Endothelial cell (in vitro differentiated cells): ENCODE measurements around the gene METRNL. TPM values are rescaled to one million over a fixed set of nuclear protein-coding genes. Genes with fewer than 3 reads are reported as not detected.

Experiments used
- DNase-seq: peaks from one replicate; pipeline ENCODE4 v3.0.0; 2021; ENCODE audit warnings: low spot score
- H3K27ac Mint-ChIP-seq: one replicate; pipeline ENCODE4 v1.8.0; 2021; ENCODE audit warnings: mixed read lengths, inconsistent platforms; ENCODE audit not compliant: unreplicated experiment
- H3K27me3 Mint-ChIP-seq: one replicate; pipeline ENCODE4 v1.8.0; 2021; ENCODE audit warnings: mild to moderate bottlenecking, moderate library complexity, mixed read lengths, inconsistent platforms; ENCODE audit not compliant: unreplicated experiment
- H3K36me3 Mint-ChIP-seq: one replicate; pipeline ENCODE4 v1.8.0; 2021; ENCODE audit warnings: mild to moderate bottlenecking, low read depth, mixed read lengths, inconsistent platforms; ENCODE audit not compliant: unreplicated experiment
- H3K4me1 Mint-ChIP-seq: one replicate; pipeline ENCODE4 v1.8.0; 2021; ENCODE audit warnings: mild to moderate bottlenecking, mixed read lengths, inconsistent platforms; ENCODE audit not compliant: unreplicated experiment
- H3K4me3 Mint-ChIP-seq: one replicate; pipeline ENCODE4 v1.8.0; 2021; ENCODE audit warnings: mild to moderate bottlenecking, mixed read lengths, inconsistent platforms; ENCODE audit not compliant: unreplicated experiment
- H3K9me3 Mint-ChIP-seq: one replicate; pipeline ENCODE4 v1.8.0; 2021; ENCODE audit warnings: mixed read lengths, inconsistent platforms; ENCODE audit not compliant: unreplicated experiment
- total RNA-seq: library from RNA; stranded (reverse); fragmentation: NEBNext Ultra II Directional; extraction: Animal tissue kit (Norgen Biotek cat#: 25700); gene quantifications from one replicate; pipeline ENCODE4 v1.2.1, GENCODE V29; 2021; ENCODE audit not compliant: unreplicated experiment
- TF ChIP-seq, protein P1 (sequence below): fragments of 200-600 bp; sonication (generic); IDR thresholded peaks from one replicate; pipeline ENCODE4 v1.5.0; 2021; ENCODE audit warnings: antibody characterized with exemption; ENCODE audit not compliant: unreplicated experiment

Gene METRNL
- total RNA-seq, 1 donor from 2014 or later, result 5.3 TPM

GRCh38 chr17:83098241-83099085 lies 19.1 kb downstream of the METRNL start:
- Mint-ChIP-seq H3K4me1 (no peaks in the 10 kb centered on the region), H3K4me3 (no peak overlapping the region), H3K36me3 (peaks cover 3% of the 10 kb centered on the region), H3K27me3 (no peaks in the 10 kb centered on the region), H3K27ac (no peak overlapping the region), H3K9me3 (no peaks in the 10 kb centered on the region)
- no peak for DNase-seq
- TF ChIP-seq, protein P1, sequence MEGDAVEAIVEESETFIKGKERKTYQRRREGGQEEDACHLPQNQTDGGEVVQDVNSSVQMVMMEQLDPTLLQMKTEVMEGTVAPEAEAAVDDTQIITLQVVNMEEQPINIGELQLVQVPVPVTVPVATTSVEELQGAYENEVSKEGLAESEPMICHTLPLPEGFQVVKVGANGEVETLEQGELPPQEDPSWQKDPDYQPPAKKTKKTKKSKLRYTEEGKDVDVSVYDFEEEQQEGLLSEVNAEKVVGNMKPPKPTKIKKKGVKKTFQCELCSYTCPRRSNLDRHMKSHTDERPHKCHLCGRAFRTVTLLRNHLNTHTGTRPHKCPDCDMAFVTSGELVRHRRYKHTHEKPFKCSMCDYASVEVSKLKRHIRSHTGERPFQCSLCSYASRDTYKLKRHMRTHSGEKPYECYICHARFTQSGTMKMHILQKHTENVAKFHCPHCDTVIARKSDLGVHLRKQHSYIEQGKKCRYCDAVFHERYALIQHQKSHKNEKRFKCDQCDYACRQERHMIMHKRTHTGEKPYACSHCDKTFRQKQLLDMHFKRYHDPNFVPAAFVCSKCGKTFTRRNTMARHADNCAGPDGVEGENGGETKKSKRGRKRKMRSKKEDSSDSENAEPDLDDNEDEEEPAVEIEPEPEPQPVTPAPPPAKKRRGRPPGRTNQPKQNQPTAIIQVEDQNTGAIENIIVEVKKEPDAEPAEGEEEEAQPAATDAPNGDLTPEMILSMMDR, result no peak

GRCh38 chr17:83099086-83099555 lies 19.7 kb downstream of the METRNL start:
- peaks cover 1% of the 10 kb centered on the region for H3K4me1 Mint-ChIP-seq
- peaks cover 3% of the 10 kb centered on the region for H3K36me3 Mint-ChIP-seq
- no peaks in the 10 kb centered on the region for H3K27me3 Mint-ChIP-seq
- DNase-seq, result no peak
- no peak overlapping the region for H3K27ac Mint-ChIP-seq
- no peak overlapping the region for H3K4me3 Mint-ChIP-seq
- TF ChIP-seq, protein P1, result no peak
- H3K9me3 Mint-ChIP-seq, result no peaks in the 10 kb centered on the region

GRCh38 chr17:83099570-83100181 lies 20.3 kb downstream of the METRNL start:
- no peaks in the 10 kb centered on the region for H3K9me3 Mint-ChIP-seq
- TF ChIP-seq, protein P1, result no peak
- H3K27ac Mint-ChIP-seq, result no peak overlapping the region
- H3K27me3 Mint-ChIP-seq, result no peaks in the 10 kb centered on the region
- H3K36me3 Mint-ChIP-seq, result peaks cover 2% of the 10 kb centered on the region
- DNase-seq, result no peak
- H3K4me1 Mint-ChIP-seq, result peaks cover 5% of the 10 kb centered on the region
- H3K4me3 Mint-ChIP-seq, result no peak overlapping the region

DNA sequence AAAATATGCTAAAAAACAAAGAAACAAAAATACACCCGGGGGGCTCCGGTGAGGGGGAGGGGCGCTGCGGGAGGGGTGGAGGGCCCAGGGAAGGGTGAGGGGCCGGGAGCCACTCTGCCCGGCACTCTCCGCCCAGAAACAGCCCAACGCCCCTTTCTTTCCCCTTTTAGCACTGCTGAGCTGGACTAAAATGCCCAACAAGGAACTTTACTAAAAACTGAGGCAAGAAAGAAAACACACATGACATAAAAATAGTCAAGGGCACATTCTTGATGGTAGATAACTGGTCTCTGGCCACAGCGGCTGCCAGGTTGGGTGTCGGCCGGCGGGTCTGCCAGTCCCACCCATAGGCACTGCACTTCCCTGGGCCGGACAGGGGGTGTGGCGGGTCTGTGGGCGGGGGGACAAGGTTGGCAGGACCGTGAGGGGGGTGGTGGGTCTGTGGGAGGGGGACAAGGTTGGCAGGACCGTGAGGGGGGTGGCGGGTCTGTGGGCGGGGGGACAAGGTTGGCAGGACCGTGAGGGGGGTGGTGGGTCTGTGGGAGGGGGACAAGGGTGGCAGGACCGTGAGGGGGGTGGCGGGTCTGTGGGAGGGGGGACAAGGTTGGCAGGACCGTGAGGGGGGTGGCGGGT lies 20.9 kb downstream of the METRNL start:
- Mint-ChIP-seq H3K27me3 (no peaks in the 10 kb centered on the region), H3K27ac (no peak overlapping the region), H3K4me1 (peaks cover 5% of the 10 kb centered on the region)

More for the DNA sequence above, 20.9 kb downstream of the METRNL start:
- TF ChIP-seq, protein P1, result no peak
- Mint-ChIP-seq H3K36me3 (no peaks in the 10 kb centered on the region), H3K9me3 (no peaks in the 10 kb centered on the region), H3K4me3 (no peak overlapping the region)
- DNase-seq, result no peak
